Stimulated activated CD8-positive, alpha-beta memory T cell treated with anti-CD3 and anti-CD28 coated beads, Interleukin-4, amount 100 ng/mL, for 48 hours (primary cell): ENCODE results near the gene PADI4.
A peak's percentile ranks its signal among the peaks of the same experiment; 100 is the strongest.

Source experiments
- DNase-seq: peaks from one replicate; pipeline ENCODE4 v3.0.0-alpha.2; 2020

The PADI4 gene

GRCh38 chr1:17350928-17351446, 43.0 kb downstream of the PADI4 start:
- no peak for DNase-seq

GRCh38 chr1:17351598-17352324, 43.8 kb downstream of the PADI4 start:
- no peak for DNase-seq

- DNase-seq, result no peak
Measured at GRCh38 chr1:17352419-17352909, 44.5 kb downstream of the PADI4 start.

DNA sequence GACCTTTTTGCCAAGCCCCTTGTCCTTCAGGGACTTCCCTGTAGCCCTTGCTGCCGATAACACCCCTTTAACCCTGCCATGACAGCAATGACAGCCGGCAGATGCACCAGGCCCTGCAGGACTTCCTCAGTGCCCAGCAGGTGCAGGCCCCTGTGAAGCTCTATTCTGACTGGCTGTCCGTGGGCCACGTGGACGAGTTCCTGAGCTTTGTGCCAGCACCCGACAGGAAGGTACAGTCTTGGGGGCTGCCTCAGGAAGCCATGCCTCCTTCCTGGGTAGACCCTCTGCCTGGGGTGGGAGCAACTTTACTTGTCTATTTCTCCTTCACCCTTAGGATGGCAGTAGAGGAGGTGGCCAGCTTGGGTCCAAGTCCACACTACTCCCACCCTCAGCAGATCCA, 47.9 kb downstream of the PADI4 start:
- peak; percentile 51 for DNase-seq

GRCh38 chr1:17356387-17357026, 48.5 kb downstream of the PADI4 start:
- DNase-seq, result peak; percentile 51

DNA sequence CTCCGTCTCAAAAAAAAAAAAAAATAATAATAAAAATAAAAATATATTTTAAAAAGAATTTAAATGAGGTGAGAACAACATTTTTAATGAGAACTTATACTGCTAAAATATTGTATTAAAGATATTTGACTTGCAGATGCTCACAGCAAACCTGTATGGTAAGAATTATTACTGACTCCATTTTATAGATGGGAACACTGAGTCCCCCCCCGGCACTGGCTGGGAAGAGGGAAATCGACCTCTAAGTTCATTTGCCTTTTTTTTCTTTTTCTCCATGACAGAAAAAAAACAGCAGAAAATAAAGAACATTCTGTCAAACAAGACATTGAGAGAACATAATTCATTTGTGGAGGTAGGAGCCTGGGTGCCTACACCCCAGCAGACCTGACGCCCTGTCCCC, 50.6 kb downstream of the PADI4 start:
- no peak for DNase-seq

DNA sequence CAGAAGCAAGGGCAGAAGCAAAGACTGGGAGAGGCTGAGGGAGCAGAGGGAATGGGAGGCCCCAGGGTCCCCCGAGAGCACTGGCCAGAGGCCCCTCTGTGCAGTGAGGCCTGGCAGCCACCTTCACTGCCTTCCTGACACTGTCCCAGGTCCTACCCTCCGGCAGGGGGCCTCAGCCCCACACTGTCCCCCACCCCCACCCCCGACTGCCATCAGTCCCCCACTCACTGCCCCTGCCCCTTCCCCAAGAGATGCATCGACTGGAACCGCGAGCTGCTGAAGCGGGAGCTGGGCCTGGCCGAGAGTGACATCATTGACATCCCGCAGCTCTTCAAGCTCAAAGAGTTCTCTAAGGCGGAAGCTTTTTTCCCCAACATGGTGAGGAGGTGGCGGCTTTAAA, 51.0 kb downstream of the PADI4 start:
- DNase-seq, result no peak

DNA sequence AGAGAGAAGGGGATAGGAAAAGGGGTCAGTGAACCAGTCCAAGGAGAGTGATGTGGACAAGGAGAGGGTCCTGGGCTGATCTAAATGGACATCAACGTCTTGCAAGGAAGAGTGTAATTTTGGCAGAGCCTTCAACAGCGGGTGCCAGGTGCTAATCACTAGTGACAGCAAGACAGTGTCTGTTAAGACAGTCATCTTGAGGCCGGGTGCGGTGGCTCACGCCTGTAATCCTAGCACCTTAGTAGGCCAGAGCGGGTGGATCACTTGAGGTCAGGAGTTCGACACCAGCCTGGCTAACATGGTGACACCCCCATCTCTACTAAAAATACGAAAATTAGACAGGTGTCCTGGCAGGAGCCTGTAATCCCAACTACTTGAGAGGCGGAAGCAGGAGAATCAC, 51.8 kb downstream of the PADI4 start:
- DNase-seq, result no peak

DNA sequence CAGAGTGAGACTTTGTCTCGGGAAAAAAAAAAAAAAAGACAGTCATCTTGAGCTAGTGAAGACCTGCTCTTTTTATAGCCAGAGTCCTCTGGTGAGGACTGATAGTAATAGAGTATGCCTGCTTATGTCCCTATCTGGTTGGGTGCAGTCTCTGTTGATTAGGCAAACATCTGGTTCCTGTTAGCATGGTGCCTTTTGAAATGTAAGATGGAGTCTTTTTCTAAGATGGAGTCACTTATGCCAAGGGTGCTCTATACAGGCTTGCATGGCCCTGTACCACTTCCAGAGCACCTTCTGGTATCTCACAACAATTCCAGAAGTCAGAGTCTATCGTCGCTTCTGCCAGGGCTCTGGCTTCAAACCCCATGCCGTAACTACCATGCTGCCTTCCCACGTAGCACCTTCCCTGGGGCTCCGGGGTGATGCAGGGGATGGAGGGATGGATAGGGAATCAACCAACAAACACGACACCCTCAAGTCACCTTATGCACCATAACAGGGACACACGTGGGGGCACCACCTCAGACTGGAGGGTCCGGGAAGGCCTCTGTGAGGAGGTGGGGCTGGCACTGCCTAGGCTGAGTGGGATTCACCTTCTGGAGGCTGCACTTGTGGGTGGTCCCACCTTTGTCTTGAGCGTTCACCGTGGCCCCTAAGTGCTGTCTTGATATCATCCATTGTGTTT, 52.4 kb downstream of the PADI4 start:
- DNase-seq, result no peak

- no peak for DNase-seq
Measured at GRCh38 chr1:17361687-17362086, 53.7 kb downstream of the PADI4 start.

- DNase-seq, result no peak
Measured at GRCh38 chr1:17363351-17363750, 55.4 kb downstream of the PADI4 start.

- no peak for DNase-seq
Measured at GRCh38 chr1:17363771-17364170, 55.8 kb downstream of the PADI4 start.

DNA sequence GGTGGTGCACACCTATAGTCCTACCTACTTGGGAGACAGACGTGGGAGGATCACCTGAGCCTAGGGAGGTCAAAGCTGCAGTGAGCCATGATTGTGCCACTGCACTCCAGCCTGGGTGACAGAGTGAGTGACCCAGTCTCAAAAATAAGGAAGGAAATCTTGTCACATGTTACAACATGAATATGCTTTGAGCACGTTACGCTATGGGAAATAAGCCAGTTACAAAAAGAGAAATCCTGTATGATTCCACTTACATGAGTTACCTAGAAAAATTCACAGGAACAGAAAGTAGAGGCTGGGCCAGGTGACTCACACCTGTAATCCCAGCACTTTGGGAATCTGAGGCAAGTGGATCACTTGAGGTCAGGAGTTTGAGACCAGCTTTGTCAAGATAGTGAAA, 57.3 kb downstream of the PADI4 start:
- no peak for DNase-seq

DNA sequence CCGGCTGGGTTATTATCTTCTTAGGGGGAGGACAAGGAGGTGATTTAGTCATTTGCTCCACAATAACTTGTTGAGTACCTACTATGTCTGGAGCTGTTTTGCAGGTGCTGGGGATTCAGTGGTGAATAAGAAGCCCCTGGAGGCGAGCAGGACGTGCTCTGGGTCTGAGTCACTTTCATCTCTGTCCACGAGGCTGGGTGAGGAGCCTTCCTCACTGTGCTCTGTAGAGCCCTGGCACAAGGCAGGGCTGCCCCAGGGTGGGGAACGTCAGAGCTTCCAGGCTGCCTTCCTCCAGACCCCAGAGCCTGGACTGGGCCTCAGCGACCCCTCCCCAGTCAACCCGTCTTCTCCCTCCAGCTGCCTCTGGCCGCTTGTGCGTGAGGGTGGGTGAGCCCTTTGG, 61.5 kb downstream of the PADI4 start:
- DNase-seq, result no peak

GRCh38 chr1:17370618-17371017, 62.6 kb downstream of the PADI4 start:
- no peak for DNase-seq

- no peak for DNase-seq
Measured at GRCh38 chr1:17371896-17372295, 63.9 kb downstream of the PADI4 start, which contains the start of gene PADI6. PADI6 (plus strand) TSS chr1:17372196; CDS start chr1:17372246, 50 bp downstream.

DNA sequence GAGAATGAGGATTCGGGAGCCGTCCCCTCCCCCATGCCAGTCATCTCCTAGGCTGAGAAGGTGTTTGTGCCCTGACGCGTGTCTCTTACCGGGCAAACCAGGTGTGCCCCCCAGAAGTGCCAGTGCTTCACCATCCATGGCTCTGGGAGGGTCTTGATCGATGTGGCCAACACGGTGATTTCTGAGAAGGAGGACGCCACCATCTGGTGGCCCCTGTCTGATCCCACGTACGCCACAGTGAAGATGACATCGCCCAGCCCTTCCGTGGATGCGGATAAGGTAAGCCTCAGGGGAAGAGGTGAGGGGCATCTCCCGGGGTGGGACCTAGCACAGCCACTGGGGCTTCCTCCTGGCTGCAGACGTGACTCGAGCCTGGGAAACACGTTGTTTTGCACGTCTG, 65.0 kb downstream of the PADI4 start:
- no peak for DNase-seq

- no peak for DNase-seq
Measured at GRCh38 chr1:17375651-17376050, 67.7 kb downstream of the PADI4 start.

GRCh38 chr1:17377325-17377953, 69.4 kb downstream of the PADI4 start:
- DNase-seq, result no peak

GRCh38 chr1:17381161-17381560, 73.2 kb downstream of the PADI4 start:
- no peak for DNase-seq

GRCh38 chr1:17392199-17392740, 84.3 kb downstream of the PADI4 start:
- no peak for DNase-seq

GRCh38 chr1:17393230-17393629, 85.2 kb downstream of the PADI4 start:
- DNase-seq, result no peak
